Activated T-cell treated with anti-CD3 and anti-CD28 coated beads for 24 hours (primary cell): ENCODE measurements around the gene FLNA.
"Not testable (repeated sequence)": the region's sequence is repeated elsewhere in the genome, so short reads cannot be mapped to it uniquely, and the experiment has no call there.

Experiments
- DNase-seq: peaks from one replicate; pipeline ENCODE4 v3.0.0-alpha.2; 2020; ENCODE audit warnings: low read depth

Gene FLNA, protein sequence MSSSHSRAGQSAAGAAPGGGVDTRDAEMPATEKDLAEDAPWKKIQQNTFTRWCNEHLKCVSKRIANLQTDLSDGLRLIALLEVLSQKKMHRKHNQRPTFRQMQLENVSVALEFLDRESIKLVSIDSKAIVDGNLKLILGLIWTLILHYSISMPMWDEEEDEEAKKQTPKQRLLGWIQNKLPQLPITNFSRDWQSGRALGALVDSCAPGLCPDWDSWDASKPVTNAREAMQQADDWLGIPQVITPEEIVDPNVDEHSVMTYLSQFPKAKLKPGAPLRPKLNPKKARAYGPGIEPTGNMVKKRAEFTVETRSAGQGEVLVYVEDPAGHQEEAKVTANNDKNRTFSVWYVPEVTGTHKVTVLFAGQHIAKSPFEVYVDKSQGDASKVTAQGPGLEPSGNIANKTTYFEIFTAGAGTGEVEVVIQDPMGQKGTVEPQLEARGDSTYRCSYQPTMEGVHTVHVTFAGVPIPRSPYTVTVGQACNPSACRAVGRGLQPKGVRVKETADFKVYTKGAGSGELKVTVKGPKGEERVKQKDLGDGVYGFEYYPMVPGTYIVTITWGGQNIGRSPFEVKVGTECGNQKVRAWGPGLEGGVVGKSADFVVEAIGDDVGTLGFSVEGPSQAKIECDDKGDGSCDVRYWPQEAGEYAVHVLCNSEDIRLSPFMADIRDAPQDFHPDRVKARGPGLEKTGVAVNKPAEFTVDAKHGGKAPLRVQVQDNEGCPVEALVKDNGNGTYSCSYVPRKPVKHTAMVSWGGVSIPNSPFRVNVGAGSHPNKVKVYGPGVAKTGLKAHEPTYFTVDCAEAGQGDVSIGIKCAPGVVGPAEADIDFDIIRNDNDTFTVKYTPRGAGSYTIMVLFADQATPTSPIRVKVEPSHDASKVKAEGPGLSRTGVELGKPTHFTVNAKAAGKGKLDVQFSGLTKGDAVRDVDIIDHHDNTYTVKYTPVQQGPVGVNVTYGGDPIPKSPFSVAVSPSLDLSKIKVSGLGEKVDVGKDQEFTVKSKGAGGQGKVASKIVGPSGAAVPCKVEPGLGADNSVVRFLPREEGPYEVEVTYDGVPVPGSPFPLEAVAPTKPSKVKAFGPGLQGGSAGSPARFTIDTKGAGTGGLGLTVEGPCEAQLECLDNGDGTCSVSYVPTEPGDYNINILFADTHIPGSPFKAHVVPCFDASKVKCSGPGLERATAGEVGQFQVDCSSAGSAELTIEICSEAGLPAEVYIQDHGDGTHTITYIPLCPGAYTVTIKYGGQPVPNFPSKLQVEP (N-terminal part only)

DNA sequence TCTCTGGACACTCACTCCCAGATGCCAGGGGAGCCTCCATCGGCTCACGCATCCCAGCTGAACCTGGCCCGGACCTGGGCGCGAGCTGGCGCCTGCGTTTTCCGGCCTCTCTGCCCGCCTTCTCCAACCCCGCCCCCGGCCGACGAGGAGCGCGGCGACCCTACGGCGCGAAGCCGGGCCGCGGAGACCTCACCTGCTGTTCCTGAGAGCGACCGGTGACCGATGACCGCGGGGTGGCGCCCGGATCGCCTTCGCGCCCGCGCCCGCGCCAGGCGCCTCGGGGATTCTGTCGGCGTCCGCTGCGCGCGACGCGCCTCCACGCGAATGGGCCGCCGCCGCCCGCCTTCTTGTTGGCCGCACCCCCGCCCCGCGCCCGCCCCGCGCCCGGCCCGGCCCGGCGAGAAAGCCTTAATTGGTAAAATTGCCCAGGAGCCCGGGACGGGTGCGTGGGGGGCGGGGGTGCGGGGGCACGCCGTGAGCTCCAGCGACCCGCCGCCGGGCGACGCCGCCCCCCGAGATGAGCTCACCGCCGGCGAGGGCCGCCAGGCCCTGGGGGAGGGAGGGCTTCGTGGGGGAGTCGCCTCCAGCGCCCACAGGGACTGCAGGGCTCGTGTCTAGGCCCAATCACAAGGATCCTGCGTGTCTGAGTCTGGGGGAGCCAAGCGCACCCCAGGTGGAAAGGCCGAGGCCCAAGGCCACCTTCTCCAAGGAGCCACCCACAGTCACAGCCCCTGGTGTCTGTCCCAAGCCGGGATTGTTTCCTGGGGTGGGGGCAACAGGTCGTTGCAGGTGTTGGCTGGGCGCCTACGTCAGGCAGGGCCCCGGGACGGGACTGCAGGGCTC lies at the start of gene FLNA:
Gene FLNA, minus strand, starts transcription at position 322 of the 843 bp plus-strand sequence. CDS start 3,389 bp downstream, outside the sequence.
- no peak for DNase-seq

DNA sequence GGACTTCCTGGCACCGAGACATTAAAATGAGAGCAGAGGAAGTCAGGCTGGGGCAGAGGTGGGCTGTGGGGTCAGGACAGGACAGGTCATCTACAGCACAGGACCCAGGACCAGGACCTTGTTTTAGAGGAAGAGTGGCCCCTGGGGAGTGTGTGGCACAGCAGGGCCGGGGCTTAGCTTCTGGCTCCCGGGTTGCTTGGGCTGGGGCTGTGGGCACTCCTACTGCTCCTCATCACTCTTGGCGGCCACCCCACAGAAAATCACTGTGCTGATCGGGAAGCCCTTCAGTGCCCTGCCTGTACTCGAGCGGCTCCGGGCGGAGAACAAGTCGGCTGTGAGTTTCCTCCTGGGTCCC lies 45.9 kb upstream of the FLNA start:
- no peak for DNase-seq

DNA sequence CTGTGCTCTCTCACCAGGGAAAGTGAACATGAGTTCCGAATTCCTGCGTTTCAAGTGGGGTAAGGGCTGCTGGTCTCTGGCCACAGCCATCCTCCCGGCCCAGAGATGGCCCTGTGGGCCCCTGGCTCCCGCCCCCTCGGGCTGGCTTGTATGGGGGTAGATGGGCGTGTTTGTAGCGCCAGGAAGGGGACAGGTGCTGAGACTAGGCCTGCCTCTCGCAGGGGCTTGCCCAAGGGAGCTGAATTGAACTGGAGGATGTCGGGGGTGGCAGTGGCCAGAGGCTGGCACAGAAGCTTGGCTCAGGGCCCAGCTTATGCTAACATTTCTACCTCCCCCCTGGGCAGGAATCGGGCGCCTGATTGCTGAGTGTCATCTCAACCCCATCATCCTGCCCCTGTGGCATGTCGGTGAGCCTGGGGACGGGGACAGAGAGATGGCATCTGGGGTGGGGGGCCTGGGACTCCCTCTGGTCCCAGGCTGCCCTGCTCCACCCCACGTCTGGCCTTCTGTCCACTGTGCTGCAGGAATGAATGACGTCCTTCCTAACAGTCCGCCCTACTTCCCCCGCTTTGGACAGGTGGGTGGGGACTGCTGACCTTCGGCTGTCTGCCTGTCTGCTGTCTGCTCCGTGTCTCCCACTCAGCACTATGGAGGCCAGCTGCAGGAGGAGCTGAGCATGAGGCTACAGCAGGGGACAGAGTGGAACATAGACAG lies 45.4 kb upstream of the FLNA start:
- no peak for DNase-seq

DNA sequence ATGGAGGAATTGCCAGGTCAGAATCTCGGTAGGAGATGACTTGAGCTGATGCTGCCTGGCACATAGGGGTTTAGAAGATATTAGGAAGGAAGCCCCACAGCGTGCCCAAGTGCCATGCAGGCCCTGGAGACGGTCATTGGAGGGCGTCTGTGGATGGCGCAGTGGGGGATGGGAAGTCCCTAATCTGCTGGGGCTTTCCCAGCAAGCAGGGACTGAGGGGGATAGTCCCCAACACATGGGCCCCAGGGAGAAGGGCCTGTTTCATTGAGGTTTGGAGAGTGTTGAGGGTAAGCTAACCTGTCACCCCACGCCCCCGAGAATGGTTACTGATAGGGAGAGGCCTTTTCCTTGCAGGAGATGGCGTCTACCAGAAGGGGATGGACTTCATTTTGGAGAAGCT lies 44.8 kb upstream of the FLNA start:
- DNase-seq = no peak

DNA sequence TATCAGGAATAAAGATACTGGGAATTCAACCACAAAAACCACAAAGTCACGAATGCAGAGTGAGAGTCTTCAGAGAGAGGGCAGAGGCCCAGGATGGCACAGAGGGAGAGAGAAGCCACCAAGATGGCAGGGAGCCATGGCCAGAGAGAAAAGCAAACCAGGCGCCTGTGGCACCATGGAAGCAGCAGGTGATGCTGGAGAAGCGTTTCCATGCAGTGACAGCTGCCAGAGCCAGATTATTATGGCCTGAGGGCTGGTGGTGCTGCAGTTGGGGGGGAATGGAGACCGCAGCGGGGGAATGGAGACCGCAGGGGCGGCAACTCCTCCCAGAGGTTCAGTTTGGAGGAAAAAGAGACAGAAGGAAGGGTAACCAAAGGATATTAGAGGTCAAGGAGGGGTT lies 42.7 kb upstream of the FLNA start:
- no peak for DNase-seq

DNA sequence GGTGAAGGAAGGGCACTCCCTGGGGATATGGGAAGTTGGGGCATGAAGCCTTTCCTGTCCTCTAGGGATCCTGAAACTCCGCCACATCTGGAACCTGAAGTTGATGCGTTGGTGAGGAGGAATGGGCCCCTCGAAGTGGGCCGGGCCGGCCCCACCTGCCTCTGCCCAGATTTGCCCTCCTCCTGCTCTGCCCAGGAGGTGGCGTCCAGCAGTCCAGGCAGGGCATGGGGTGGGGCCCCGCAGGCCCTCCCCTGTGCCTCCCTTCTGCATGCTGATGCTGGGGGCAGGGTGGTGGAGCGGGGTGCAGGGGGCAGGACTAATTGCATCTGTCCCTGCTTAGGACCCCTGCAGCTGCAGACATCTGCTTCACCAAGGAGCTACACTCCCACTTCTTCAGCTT lies 38.7 kb upstream of the FLNA start:
- DNase-seq = no peak

DNA sequence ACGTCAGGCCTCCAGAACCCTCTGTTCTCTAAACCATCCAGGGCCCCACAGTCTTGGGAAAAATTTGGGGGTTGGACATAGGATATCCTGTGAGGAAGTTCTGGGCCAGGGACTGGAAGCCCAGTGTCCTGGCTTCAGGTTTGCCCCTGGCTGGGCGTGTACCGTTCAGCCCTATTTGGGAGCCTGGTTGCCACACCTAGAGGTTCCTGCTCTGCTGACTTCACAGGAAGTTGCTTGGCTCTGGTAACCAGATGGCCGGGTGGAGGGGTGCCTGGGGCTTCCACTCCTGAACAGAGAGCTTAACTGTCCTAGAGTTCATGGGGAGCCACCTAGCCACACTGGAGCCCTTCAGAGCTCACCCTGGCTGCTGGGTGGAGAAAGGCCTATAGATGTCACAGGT lies 38.0 kb upstream of the FLNA start:
- DNase-seq = no peak

DNA sequence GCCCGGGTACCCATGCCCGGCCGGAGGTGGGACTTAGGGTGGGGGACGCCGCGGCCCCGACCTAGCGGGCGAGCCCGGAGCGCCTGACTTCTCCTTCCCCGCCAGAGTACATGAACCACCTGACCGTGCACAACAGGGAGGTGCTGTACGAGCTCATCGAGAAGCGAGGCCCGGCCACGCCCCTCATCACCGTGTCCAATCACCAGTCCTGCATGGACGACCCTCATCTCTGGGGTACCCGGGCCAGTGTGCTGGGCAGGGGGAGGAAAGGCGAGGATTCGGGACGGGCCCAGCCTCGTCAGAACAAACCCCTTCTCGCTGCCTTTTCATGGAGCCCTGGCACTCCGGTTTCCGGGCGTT lies 37.5 kb upstream of the FLNA start:
- peak; percentile 53 for DNase-seq

DNA sequence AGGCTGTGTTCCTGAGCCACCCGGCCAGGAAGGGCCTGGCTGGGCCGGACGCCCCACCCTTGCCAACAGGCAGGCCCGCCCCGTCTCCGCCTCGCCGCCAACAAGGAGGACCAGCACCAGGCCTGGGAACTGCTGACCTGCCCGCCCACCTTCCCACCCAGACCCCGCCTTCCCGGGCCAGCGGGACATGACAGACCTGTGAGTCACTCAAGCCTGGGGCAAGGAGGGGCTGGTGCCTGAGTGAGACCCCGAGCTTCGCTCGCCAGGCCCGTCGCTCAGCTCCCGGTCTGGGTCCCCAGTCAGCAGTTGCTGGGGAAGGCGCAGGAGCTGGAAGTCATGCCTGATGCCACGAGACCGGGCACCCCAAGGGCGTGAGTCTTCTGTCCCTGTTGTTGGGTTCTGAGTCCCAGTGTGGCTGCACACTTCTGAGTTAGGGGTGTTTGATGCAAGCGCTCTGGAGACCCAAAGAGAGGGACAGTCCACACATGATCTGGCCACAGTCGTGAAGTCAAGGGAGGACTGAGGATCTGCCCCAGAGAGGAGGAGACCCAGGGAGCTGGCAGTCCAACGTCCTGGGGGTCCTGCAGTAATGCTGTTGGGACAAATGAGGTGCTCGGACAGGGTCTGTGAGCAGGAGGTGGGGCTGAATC lies 34.9 kb upstream of the FLNA start, which contains the start of gene DNASE1L1:
Gene DNASE1L1, minus strand, starts transcription at position 33 of the 650 bp plus-strand sequence. CDS start 3,686 bp downstream, outside the sequence.
- DNase-seq = no peak

DNA sequence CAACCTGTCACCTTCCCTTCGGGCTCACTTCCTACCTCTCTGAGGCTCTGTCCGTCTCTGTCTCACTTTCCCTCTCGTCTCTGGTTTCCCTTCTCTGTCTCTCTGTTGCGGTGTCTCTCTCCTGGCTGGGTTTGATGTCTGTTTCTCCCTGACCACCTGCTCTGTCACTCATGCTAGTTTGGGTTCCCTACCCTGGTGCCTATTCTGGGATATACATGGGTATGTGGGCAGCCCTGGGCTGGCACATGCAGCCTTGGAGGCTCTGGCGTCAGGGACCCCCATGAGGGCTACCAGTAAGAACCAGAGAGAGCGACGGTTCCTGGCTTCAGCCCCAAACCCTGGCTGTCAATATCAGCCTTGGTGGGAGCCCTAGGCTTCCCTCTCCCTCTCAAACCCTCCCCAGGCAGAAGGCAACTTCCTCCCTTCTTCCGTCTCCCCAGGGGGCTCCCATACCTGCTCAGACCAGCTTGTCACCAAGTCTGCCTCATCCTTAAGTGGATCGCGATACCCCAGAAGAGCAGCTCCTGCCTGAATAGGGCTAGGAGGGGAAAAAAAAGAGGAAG lies 34.3 kb upstream of the FLNA start:
- DNase-seq = no peak

DNA sequence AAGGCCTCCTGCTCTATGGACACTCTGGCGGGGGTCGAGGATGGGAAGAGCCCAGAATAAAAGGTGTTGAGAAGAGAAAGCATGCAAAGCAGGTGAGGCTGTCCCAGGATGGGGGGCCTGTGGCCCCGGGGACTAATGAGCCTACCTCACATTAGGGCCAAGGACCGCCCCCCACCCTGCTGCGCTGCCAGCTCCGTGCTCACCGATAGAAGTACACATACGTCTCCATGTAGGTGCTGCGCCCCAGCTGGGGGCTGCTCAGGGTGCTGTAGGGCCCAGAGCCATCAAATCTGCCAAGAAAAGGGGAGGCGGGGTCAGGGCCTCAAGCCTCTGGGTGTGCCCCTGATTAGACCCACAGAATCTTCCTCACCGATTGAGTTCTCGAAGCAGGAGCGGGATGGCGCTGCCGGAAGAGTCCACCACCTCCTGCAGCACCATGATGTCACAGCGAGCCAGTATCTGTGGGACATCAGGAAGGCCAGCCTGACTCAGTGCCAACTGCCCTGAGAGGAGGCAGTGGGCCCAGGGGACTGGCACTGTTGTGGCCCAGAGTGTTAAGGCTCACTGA lies 30.3 kb upstream of the FLNA start:
- DNase-seq = no peak

DNA sequence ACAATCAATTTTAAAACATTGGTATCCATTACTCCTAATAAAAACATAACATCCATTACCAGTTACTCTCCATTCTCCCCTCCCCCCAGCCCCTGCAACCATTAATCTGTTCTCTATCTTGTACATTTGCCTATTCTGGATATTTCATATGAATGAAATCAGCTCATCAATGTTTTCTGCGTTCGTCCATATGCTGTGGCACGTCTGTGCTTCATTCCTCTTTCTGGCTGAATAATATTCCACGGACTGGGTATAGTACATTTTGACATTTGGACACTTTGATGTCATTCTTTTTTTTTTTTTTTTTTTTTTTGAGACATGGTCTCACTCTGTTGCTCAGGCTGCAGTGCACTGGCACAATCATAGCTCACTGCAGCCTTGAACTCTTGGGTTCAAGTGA lies 29.4 kb upstream of the FLNA start:
- no peak for DNase-seq

DNA sequence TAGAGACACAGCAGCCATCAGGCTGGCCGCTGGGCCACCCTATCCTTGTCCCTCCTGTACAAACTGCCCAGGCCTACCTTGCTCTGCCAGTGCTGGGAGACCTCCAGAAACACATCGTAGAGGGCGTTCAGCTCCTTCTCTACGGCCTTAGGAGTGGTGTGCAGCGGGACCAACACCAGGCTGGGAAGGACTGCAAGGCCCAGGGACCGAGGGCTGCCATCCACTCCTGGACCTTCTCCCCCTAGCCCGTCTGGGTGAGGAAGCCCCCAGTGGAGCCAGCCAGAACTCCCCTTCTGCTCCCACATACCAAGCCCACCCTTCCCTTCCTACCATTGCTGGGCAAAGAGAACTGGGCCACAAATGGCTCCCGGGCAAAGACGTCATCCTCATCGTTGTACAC lies 28.8 kb upstream of the FLNA start:
- DNase-seq = no peak

DNA sequence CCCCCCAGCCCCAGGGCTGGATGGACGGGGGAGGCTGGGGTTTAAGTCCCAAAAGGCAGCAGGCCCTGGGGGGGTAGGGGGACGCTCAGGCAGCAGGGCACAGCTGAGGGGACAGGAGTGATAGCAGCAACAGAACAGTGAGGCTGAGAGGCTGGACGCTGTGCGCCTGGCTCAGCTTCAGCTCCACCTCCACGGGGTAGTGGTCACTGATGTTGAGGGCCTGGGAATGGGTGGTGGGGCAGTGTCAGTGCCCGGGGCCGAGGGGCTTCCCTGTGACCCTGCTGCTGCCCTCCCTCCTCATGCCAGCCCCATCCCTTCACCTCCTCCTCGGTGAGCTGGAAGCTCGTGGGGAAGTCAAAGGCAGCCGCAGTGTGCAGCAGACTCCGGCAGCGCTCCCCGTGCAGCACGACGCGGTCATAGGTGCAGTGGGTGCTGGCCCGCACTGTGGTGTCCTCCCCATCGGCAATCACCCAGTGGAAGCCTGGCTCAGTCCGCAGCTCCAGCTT lies 28.2 kb upstream of the FLNA start:
- DNase-seq = no peak

DNA sequence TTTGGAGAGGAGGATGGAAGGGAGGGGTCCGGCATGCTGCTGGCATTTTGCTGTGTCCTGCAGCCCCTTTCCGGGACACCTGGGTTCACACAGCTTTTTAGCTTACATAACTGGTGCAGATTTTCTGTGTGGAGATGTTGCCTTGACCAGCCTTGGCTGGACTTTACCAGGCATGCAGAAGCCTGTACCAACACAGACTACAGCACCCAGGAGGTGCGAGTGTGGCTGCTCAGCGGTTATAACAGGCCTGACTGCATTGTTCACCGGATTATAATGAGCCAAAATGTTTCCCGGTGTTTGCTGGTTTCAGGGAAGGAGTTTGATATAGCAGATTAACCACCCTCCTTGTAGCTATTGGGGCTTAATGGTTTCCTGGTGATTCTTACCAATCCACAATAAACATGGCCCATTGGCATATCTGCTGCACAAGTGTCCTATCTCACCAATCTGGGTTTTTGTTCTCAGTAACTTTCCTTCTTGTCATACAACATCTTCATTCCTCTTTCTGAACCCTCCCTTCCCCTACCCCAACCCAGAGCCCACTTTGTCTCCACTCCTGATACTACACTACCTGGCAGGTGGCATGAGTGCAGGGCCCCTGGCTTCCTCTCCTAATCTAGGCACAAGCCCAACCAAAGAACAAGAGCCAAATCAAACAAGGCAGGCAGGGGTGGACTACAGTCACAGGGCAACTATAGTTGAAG lies 27.6 kb upstream of the FLNA start:
- no peak for DNase-seq

DNA sequence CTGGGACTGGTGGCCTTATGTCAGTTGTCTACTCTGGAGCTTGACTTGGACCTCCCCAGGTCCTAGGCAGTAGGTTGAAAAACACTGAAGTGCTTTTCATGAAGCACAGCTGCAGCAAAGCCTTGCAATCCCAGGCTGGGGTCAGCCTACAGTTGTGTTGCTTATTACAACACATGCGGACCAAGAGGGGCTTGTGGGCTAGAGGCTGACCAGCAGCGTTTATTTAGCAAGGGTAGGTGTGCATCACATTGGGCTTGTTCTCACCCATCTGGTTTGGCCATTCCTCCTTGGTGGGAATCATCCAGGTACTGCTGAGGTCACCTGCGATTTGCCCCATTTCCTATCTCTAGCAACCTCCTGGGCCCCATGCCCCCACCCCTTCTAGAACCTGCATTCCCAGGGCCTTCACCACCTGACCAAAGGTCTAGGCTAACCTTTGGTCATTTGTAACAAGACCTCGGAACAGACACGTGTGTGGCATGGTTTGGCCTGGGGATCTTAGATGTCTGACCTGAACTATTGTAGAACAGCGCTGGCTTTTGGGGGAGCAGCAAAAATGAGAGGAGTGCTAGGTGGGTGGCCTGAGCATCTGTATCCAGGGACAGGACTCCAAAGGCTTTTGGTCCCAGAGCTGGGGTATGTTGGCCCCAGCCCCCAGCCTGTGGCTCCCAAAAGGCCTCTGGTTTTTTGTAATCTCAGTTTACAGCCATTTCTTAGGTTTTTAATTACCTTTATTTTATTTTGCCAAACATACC lies 26.8 kb upstream of the FLNA start:
- no peak for DNase-seq

DNA sequence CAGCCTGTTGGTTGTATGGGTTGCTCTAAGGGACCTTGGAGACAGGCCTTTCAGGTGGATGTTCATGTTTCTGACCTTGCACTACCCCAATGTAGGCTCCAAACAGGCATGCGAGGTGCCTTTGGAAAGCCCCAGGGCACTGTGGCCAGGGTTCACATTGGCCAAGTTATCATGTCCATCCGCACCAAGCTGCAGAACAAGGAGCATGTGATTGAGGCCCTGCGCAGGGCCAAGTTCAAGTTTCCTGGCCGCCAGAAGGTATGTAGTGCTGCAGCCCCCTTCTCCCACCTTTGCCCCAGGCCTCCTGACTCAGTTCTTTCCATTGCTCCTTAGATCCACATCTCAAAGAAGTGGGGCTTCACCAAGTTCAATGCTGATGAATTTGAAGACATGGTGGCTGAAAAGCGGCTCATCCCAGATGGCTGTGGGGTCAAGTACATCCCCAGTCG lies 26.0 kb upstream of the FLNA start:
- not testable (repeated sequence) for DNase-seq
